ENCODE results near the gene RAPGEF1.
A peak's percentile ranks its signal among the peaks of the same experiment; 100 is the strongest.

RAPGEF1 gene

DNA sequence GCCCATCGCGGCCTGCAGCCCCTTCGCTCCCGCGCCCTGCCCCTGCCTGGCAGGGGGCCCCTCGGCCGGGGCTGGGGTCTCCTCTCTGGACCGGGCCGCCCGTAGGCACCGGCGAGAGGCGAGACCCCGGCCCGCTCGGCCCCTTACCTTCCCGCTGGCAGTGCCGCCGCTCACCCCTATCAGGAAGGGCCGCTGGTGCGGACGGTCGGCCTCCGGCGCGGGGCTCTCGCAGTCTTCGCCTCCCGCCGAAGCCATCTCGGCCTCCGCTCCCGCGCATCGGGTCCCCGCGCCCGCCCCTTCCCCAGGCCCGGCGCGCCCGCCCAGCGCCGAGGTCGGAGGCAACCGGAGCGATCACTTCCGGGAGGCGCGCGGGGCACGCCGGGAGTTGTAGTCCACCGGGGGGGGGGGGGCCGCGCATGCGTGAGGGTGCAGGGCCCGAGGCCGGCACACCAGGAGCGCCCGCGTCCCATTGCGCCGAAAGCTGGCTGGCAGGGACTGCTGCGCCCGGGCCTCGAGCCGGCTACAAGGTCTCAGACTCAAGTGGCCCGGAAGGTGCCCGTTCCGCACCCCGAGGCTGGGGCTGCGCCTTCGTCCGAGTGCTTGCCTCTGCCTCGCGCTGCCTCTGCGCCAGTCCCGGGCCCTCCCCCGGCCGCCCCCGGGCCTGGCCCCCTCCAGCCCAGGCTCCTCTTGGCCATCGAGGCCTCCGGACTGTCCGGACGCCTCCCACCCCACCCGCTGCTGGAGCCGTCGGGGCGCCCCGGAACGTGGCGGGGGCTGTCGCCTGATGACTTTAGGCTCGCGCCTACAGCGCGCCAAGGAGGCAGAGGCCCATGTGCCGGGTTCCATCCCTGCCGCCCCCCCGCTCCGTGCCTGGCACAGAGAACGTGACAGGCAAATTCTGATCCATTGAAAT, 208.7 kb downstream of the RAPGEF1 start, which contains the start of gene UCK1 (continued):
- TF ChIP-seq, protein P1, sequence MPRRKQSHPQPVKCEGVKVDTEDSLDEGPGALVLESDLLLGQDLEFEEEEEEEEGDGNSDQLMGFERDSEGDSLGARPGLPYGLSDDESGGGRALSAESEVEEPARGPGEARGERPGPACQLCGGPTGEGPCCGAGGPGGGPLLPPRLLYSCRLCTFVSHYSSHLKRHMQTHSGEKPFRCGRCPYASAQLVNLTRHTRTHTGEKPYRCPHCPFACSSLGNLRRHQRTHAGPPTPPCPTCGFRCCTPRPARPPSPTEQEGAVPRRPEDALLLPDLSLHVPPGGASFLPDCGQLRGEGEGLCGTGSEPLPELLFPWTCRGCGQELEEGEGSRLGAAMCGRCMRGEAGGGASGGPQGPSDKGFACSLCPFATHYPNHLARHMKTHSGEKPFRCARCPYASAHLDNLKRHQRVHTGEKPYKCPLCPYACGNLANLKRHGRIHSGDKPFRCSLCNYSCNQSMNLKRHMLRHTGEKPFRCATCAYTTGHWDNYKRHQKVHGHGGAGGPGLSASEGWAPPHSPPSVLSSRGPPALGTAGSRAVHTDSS (tag by site-specific recombination; IDR thresholded peaks at IDR 0.05), result no peak
- no peak for TF ChIP-seq ZNF37A (tag by site-specific recombination; IDR thresholded peaks at IDR 0.05)
- no peak for TF ChIP-seq EGR2 (tag by site-specific recombination; IDR thresholded peaks at IDR 0.05; ENCODE audit: low read depth)
- TF ChIP-seq, protein P2, sequence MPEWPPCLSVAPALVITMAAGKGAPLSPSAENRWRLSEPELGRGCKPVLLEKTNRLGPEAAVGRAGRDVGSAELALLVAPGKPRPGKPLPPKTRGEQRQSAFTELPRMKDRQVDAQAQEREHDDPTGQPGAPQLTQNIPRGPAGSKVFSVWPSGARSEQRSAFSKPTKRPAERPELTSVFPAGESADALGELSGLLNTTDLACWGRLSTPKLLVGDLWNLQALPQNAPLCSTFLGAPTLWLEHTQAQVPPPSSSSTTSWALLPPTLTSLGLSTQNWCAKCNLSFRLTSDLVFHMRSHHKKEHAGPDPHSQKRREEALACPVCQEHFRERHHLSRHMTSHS (tag by site-specific recombination; IDR thresholded peaks at IDR 0.05), result no peak
- TF ChIP-seq ZNF23 (tag by site-specific recombination; IDR thresholded peaks at IDR 0.05; ENCODE audit: borderline replicate concordance), result no peak
- TF ChIP-seq GLI4 (tag by site-specific recombination; IDR thresholded peaks at IDR 0.05), result no peak
- no peak for TF ChIP-seq ZNF138 (tag by site-specific recombination; IDR thresholded peaks at IDR 0.05; ENCODE audit: borderline replicate concordance)
- no peak for TF ChIP-seq BCL11A (tag by site-specific recombination; IDR thresholded peaks at IDR 0.05; ENCODE audit: low read depth)
- TF ChIP-seq, protein P3, sequence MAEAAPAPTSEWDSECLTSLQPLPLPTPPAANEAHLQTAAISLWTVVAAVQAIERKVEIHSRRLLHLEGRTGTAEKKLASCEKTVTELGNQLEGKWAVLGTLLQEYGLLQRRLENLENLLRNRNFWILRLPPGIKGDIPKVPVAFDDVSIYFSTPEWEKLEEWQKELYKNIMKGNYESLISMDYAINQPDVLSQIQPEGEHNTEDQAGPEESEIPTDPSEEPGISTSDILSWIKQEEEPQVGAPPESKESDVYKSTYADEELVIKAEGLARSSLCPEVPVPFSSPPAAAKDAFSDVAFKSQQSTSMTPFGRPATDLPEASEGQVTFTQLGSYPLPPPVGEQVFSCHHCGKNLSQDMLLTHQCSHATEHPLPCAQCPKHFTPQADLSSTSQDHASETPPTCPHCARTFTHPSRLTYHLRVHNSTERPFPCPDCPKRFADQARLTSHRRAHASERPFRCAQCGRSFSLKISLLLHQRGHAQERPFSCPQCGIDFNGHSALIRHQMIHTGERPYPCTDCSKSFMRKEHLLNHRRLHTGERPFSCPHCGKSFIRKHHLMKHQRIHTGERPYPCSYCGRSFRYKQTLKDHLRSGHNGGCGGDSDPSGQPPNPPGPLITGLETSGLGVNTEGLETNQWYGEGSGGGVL (tag by site-specific recombination; IDR thresholded peaks at IDR 0.05), result 0 out of 2 replicates have a peak, but pooled peaks have one; percentile 19
- peak; percentile 22; the same call in 1 of the 2 replicates for TF ChIP-seq ZFHX2 (tag by site-specific recombination; conservative IDR thresholded peaks at IDR 0.05)
- no peak for TF ChIP-seq ZNF404 (tag by site-specific recombination; IDR thresholded peaks at IDR 0.05)
- no peak for TF ChIP-seq KLF16 (tag by site-specific recombination; IDR thresholded peaks at IDR 0.05)
- TF ChIP-seq ZFP41 (tag by site-specific recombination; IDR thresholded peaks at IDR 0.05; ENCODE audit: borderline replicate concordance), result no peak
- no peak for TF ChIP-seq ZBTB17 (tag by site-specific recombination; IDR thresholded peaks at IDR 0.05)
- peak; percentile 73; the same call in 1 of the 2 replicates for TF ChIP-seq GLIS2 (tag by site-specific recombination; IDR thresholded peaks at IDR 0.05)
- TF ChIP-seq ZNF585B (tag by site-specific recombination; IDR thresholded peaks at IDR 0.05), result no peak
- TF ChIP-seq ZNF423 (tag by site-specific recombination; IDR thresholded peaks at IDR 0.05), result 0 out of 2 replicates have a peak, but pooled peaks have one; percentile 36
- TF ChIP-seq, protein P4, sequence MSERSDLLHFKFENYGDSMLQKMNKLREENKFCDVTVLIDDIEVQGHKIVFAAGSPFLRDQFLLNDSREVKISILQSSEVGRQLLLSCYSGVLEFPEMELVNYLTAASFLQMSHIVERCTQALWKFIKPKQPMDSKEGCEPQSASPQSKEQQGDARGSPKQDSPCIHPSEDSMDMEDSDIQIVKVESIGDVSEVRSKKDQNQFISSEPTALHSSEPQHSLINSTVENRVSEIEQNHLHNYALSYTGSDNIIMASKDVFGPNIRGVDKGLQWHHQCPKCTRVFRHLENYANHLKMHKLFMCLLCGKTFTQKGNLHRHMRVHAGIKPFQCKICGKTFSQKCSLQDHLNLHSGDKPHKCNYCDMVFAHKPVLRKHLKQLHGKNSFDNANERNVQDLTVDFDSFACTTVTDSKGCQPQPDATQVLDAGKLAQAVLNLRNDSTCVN (tag by site-specific recombination; optimal IDR thresholded peaks at IDR 0.05), result peak; percentile 81
- 0 out of 2 replicates have a peak, but pooled peaks have one; percentile 19 for TF ChIP-seq ZBTB48 (tag by site-specific recombination; IDR thresholded peaks at IDR 0.05)
- TF ChIP-seq ZNF146 (tag by site-specific recombination; IDR thresholded peaks at IDR 0.05), result no peak

DNA sequence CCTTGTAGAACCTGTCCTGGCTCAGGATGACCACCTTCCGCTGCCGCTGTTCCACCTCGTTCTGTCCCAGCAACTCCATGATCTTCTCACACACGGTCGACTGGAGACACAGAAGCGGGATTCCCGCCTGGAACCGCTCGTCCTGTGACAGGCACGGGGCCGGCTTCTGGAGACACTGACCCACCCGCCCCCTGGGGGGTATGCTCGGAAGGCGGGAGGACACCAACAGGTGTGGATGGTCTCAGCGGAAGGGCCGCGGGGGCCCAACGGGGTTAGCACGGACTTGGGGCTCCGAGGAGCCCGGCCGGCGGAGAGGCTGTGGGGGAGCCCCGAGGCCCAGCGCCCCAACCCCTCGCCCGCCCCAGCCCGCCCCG, 209.3 kb downstream of the RAPGEF1 start:
- Histone ChIP-seq H3K4me3 (ENCODE audit: low read depth, low read length) (peak overlapping the region; percentile 89), H3K9me3 (ENCODE audit: control insufficient read depth, insufficient read depth, low read depth, low read length) (no peaks in the 10 kb centered on the region), H3K36me3 (ENCODE audit: control insufficient read depth in 2 of 2, insufficient read depth in 1 of 2, low read length in 2 of 2) (peaks cover 14 to 48% of the 10 kb centered on the region in 2 experiments; a peak in 2 of 3 replicates), H3K4me1 (ENCODE audit: control insufficient read depth, insufficient read depth, low read length) (0 out of 2 replicates have a peak, but pooled peaks cover 2% of the 10 kb centered on the region), H3K27ac (ENCODE audit: extremely low read depth, low read depth, low read length) (peak overlapping the region; percentile 88)
- ChIA-PET POLR2A (no interaction called here), CTCF (interaction anchor here (1.3 kb wide), 1 partner anchor 210 kb away, joined by 3 read pairs; no protein-coding TSS in a partner anchor)
- TF ChIP-seq ZNF335 (tag by site-specific recombination; conservative IDR thresholded peaks at IDR 0.05) (peak; percentile 21; the same call in 1 of the 2 replicates), ZNF341 (tag by site-specific recombination; IDR thresholded peaks at IDR 0.05; ENCODE audit: low read depth) (peak; percentile 88), ZNF600 (tag by site-specific recombination; IDR thresholded peaks at IDR 0.05) (peak; percentile 74; the same call in 1 of the 2 replicates), GLI4 (tag by site-specific recombination; IDR thresholded peaks at IDR 0.05) (no peak), GLIS1 (tag by site-specific recombination; IDR thresholded peaks at IDR 0.05) (0 out of 2 replicates have a peak, but pooled peaks have one; percentile 10), ZNF433 (tag by site-specific recombination; IDR thresholded peaks at IDR 0.05; ENCODE audit: low read depth) (no peak)
- TF ChIP-seq, protein P5, sequence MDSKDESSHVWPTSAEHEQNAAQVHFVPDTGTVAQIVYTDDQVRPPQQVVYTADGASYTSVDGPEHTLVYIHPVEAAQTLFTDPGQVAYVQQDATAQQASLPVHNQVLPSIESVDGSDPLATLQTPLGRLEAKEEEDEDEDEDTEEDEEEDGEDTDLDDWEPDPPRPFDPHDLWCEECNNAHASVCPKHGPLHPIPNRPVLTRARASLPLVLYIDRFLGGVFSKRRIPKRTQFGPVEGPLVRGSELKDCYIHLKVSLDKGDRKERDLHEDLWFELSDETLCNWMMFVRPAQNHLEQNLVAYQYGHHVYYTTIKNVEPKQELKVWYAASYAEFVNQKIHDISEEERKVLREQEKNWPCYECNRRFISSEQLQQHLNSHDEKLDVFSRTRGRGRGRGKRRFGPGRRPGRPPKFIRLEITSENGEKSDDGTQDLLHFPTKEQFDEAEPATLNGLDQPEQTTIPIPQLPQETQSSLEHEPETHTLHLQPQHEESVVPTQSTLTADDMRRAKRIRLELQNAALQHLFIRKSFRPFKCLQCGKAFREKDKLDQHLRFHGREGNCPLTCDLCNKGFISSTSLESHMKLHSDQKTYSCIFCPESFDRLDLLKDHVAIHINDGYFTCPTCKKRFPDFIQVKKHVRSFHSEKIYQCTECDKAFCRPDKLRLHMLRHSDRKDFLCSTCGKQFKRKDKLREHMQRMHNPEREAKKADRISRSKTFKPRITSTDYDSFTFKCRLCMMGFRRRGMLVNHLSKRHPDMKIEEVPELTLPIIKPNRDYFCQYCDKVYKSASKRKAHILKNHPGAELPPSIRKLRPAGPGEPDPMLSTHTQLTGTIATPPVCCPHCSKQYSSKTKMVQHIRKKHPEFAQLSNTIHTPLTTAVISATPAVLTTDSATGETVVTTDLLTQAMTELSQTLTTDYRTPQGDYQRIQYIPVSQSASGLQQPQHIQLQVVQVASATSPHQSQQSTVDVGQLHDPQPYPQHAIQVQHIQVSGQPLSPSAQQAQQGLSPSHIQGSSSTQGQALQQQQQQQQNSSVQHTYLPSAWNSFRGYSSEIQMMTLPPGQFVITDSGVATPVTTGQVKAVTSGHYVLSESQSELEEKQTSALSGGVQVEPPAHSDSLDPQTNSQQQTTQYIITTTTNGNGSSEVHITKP (tag by site-specific recombination; IDR thresholded peaks at IDR 0.05), result no peak
